ENCODE data around the gene HDHD3. TPM values are rescaled to one million over a fixed set of nuclear protein-coding genes. Genes with fewer than 3 reads are reported as not detected.
"Not testable (repeated sequence)": the region's sequence is repeated elsewhere in the genome, so short reads cannot be mapped to it uniquely, and the experiment has no call there.

Gene HDHD3
- total RNA-seq, 1 donor from 2014 or later = 15.4 TPM

DNA sequence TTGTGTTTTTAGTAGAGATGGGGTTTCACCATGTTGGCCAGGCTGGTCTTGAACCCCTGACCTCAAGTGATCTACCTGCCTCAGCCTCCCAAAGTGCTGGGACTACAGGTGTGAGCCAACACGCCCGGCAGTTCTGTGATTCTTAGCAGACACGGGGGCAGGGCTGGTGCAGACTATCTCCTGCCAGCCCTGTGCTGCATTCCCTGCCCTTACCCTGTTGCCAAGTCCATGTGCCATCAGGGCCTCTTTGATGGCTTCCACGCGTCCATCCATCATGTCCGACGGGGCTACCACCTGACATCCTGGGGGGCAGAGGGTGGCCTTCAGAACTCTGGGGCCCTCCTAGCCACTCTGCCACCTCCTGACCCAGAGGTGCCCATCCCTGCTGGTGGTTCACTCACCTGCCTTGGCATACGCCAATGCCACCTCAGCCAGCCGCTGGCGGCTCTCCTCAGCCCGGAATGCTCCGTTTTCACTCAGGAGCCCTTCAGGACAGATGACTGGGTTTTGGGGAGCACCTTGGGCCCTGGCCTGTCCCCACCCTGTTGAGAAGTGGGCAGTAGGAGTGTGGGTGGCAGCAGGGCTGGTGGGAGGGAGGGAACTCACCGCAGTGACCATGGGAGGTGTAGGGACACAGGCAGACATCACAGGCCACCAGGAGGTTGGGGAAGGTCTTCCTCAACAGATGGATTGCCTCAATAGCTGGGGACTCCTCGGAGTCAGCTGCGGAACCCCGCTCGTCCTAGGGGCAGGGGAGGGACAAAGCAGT, 13.6 kb upstream of the HDHD3 start:
- no peak for DNase-seq (ENCODE audit: low spot score)

DNA sequence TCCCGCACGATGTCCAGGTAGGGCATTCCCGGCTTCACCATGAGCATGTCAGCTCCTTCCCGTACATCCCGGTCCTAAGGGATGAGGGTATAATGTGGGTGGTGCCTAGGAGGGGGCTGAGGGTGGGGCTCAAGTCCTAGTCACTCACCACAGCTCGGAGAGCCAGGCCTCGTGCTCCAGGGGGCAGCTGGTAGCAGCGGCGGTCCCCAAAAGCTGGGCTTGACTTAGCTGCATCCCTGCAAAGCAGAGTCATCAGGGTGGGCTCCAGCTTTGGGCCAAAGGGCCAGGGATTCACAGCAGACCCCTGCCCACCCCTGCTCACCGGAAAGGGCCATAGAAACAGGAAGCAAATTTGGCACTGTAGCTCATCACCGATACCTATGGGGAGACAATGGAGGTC, 12.7 kb upstream of the HDHD3 start:
- no peak for DNase-seq (ENCODE audit: low spot score)

GRCh38 chr9:113388833-113389232, 12.0 kb upstream of the HDHD3 start:
- DNase-seq (ENCODE audit: low spot score) = no peak

- DNase-seq (ENCODE audit: low spot score) = no peak
Measured at GRCh38 chr9:113387560-113388230, 10.9 kb upstream of the HDHD3 start.

DNA sequence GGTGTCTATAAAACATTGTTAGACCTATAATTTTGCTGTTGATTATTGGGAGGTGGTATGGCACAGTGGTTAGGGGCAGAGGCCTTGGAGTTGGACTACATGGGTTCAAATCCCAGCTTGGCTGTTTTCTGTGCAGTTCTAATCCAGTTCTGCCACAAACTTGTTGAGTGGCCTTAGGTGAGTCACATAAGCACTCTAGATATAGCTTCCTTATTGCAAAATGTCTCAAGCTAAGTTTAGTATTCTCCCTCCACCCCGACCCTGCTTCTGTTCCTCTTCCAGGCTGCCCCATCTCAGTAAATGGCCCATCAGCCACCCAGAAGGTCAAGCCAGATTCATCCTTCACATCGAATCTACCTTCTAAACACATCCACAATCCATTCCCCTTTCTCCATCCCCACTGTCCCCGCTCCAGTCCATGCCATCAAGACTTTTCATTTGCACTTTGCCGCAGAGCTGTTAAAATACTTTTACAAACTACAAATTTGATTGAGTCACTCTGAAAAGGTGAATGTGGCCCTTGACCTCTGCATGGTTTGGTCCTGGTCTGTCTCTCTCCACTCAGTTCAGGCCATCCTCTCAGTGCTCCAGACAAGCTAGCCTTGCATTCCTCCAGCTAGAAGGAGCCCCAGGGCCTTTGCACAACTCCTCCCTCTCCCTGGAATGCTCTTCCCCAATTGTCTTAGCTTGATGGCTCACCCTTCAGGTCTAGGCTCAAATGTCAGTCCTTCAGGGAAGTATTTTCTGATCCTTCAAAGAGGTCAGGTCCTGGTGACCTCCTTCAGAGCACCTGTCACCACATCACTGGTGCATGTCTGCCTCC, 10.0 kb upstream of the HDHD3 start:
- DNase-seq (ENCODE audit: low spot score) = no peak

GRCh38 chr9:113381909-113382411, 5.2 kb upstream of the HDHD3 start:
- no peak for DNase-seq (ENCODE audit: low spot score)

DNA sequence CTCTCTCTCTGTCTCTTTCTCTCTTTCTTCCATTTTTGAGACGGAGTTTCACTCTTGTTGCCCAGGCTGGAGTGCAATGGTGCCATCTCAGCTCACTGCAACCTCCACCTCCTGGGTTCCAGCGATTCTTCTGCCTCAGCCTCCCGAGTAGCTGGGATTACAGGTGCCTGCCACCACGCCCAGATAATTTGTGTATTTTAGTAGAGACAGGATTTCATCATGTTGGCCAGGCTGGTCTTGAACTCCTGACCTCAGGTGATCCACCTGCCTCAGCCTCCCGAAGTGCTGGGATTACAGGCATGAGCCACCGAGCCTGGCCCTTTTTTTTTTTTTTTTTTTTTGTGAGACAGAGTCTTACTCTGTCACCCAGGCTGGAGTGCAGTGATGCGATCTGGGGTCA, 4.7 kb upstream of the HDHD3 start:
- not testable (repeated sequence) for DNase-seq (ENCODE audit: low spot score)

GRCh38 chr9:113380869-113381378, 4.1 kb upstream of the HDHD3 start:
- DNase-seq (ENCODE audit: low spot score) = no peak

GRCh38 chr9:113379829-113380210, 3.0 kb upstream of the HDHD3 start:
- not testable (repeated sequence) for DNase-seq (ENCODE audit: low spot score)

DNA sequence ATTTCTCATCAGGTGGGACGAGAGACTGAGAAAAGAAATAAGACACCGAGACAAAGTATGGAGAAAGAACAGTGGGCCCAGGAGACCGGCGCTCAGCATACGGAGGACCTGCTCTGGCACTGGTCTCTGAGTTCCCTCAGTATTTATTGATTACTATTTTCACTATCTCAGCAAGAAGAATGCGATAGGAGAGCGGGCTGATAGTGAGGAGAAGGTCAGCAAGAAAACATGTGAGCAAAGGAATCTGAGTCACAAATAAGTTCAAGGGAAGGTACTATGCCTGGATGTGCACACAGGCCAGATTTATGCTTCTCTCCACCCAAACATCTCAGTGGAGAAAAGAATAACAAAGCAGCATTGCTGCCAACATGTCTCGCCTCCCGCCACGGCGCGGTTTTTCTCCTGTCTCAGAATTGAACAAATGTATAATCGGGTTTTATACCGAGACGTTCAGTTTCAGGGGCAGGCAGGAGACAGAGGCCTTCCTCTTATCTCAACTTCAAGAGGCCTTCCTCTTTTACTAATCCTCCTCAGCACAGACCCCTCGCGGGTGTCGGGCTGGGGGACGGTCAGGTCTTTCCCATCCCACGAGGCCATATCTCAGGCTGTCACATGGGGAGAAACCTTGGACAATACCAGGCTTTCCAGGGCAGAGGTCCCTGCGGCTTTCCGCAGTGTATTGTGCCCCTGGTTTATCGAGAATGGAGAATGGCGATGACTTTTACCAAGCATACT, 2.5 kb upstream of the HDHD3 start:
- not testable (repeated sequence) for DNase-seq (ENCODE audit: low spot score)

- DNase-seq (ENCODE audit: low spot score) = no peak
Measured at GRCh38 chr9:113375057-113376023, 1.4 kb downstream of the HDHD3 start.

- no peak for DNase-seq (ENCODE audit: low spot score)
Measured at GRCh38 chr9:113373676-113374392, 3.0 kb downstream of the HDHD3 start.

DNA sequence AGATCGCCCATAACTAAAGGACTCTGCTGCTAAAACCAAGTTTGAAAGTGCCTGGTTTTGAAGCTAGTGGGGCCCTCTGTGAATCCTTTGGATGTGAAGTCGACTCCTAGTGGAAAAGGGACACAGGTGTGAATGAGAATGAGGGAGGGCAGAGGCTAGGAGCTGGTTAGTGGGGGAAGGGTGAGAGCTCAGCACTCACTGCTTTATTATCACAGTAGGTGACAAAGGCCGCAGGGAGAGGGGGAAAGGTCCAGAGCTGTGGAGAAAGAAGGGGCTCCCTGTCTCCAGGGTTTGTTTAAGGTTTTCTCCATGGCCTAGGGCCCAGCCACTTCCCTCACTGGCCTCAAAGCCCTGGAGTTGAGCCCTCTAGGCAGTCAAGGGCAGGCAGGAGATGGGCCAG, 3.5 kb downstream of the HDHD3 start:
- DNase-seq (ENCODE audit: low spot score) = no peak

DNA sequence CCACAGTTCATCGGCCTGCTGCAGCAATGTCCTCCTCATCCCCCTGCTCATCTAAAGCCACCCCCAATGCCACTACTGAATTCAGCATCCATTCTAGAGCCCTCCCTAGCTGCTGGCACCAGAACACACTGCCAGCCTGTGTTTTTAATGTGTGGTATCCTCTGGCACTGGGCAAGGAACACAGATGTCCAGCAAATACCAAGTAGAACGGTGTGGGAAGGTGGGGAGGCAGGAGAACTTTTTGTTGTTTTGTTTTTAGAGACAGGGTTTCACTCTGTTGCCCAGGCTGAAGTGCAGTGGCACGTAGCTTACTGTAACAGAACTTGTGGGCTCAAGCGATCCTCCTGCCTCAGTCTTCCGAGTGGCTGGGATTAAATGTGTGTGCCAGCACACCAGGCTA, 4.7 kb downstream of the HDHD3 start:
- no peak for DNase-seq (ENCODE audit: low spot score)

DNA sequence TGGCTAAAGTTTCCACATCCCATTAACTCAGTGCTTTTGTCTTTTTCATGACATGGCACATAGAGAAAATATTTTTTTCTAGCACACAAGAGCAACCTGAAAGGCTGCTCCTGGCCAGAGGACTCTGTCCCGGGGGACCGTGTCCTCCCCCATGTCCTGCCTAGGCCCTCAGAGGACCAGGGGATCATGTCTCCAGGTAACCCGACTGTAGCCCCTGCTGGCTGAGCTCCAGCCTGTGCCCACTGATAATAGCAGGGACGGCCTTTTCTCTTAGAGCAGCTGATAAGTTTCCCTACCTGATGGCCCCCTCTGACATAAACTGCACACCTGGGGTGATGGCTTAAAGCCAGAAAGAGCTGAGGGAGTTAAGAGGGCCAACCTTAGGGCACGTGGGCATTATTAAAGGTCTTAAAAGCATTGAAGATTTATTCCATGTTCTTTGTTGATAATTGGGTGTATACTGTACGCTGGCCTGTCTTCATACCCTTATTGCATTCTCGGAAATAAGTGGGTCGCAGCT, 5.9 kb downstream of the HDHD3 start:
- DNase-seq (ENCODE audit: low spot score) = no peak

DNA sequence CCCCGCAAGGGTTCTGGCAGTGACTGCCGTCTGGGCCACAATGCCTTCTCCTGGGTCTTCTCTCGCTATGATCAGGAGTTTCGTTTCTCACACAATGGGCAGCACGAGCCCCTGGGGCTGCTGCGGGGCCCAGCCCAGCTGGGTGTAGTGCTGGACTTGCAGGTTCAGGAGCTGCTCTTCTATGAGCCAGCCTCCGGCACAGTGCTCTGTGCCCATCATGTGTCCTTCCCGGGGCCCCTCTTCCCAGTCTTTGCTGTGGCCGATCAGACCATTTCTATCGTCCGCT, 7.0 kb downstream of the HDHD3 start:
- DNase-seq (ENCODE audit: low spot score) = no peak

GRCh38 chr9:113368982-113369854, 7.6 kb downstream of the HDHD3 start:
- no peak for DNase-seq (ENCODE audit: low spot score)

DNA sequence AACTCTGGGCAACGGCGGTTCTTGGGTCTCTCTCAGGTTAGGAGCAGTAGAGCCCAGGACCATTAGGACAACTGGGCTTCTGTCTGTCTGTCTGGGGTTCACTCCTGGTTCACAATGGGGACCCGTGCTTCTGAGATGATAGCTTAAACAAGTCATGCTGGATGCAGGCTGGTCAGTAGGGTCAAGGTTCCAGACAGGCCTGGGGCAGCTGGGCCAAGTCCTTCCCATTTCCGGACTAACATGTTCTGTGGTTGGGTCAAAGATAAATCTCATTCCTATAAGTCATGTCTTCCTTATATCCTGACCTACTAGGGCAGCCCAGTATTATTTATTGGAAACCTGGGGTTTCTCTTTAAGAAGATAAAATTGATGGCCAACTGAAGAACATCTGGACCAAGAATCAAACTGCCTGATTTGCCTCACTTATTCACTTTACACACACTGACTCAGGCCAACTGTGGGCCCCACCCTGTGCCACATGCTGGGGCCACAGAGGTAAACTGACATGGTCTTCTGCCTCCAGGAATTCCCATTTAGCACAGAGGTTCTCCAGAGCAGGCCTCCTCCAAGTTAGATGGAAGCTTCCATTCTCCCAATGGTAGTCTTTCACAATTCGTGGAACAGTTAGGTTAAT, 8.3 kb downstream of the HDHD3 start:
- DNase-seq (ENCODE audit: low spot score) = no peak
